HL-60/S4 (cell line): ENCODE data around the gene PTPN22.
"Not testable (repeated sequence)": the region's sequence is repeated elsewhere in the genome, so short reads cannot be mapped to it uniquely, and the experiment has no call there.

Source experiments
- in situ Hi-C: fragments of 300-500 bp; cut with MboI; formaldehyde crosslinking; loops from 2 replicates; pipeline ENCODE4 v1.14.3; 2022; ENCODE audit warnings: low sequenced_read_pairs

PTPN22 gene

DNA sequence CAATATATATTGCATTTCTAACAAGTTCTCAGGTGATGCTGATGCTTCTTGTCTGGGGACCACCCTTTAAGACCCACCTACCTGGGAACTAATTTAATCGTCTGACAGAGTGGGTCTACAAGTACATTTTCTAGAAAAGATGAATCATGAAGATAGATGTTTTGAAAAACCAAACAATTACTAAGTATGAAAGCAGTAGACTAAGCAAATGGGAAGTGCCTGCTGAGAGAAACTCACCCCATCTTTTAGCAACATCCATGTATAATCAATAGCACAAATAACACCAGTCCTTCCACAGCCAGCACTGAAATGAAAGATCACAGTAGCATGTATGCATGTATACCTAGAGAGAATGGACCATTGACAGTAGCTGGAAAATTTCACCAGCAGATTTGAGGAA, 17.3 kb downstream of the PTPN22 start:
- in situ Hi-C loops = no loop called here

DNA sequence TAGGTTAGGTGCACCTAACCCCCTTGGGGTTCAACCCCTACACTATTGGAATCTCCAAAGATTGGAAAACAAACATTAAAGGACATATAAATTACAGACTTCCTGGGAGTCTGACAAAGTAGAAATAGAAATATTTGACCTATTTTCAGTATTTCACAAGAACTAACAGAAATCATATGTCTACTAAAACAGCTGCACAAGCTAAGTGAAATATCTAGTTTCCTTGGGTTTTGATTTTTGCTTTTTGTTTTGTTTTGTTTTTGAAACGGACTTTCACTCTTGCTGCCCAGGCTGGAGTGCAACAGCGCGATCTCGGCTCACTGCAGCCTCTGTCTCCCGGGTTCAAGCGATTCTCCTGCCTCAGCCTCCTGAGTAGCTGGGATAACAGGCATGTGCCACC, 18.8 kb downstream of the PTPN22 start:
- in situ Hi-C loops = not testable (repeated sequence)

GRCh38 chr1:113850127-113850796, 21.2 kb downstream of the PTPN22 start:
- in situ Hi-C loops = no loop called here

DNA sequence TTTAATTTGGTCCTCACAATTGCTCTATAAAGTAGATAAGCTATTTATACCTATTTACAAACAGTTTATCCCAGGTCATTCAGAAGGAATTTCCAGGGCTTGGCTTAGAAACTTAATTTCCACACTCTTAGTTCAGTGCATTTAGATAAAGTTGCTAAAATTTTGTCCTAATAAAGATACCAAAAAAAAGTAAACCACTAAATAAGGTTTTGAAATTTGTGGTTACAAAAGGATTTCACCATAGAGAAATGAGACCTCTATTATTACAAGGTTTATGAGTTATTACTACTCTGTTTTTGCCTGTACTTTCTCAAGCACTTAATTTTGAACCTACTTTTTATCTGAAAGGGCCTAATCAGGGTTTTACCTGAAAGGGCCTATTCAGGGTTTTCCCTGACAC, 22.4 kb downstream of the PTPN22 start:
- in situ Hi-C loops = loop anchor here (25.0 kb wide), 1 partner anchor 438 kb away; no protein-coding TSS in a partner anchor

- in situ Hi-C loops = loop anchor here (25.0 kb wide), 1 partner anchor 441 kb away; no protein-coding TSS in a partner anchor
Observed at GRCh38 chr1:113846391-113847035, 25.0 kb downstream of the PTPN22 start.

- in situ Hi-C loops = loop anchor here (5.0 to 25.0 kb wide), 2 partner anchors 66 to 451 kb away; partner anchors contain the start of gene AP4B1
Observed at GRCh38 chr1:113836534-113836933, 35.0 kb downstream of the PTPN22 start.

DNA sequence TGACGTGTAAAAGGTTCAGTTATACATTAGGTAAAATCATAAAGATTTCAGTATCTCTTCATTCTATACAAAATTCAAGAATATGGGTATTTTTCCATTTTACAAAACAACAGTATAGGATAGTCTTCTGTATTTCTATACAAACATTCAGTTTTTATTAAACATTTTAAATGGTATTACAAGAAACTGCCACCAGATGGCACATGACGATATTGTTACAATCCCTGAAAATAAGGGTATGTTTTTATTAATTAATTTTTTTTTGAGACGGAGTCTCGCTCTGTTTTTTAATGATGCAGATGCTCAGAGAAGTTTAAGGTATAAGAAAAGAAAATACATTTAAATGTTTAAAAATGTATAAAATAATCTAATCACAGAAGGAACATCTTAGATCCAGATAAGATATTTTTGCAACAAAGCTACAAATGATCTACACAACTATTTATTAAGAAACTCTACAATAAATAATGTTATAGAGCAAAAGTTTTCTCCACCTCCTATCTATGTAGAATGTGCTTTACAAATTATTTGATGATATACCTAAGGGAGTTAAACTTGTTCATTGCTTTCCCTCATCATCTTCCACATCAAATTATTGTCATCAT, 35.7 kb downstream of the PTPN22 start:
- in situ Hi-C loops = loop anchor here (5.0 to 25.0 kb wide), 2 partner anchors 67 to 452 kb away; partner anchors contain the start of gene AP4B1

- in situ Hi-C loops = loop anchor here (5.0 to 25.0 kb wide), 2 partner anchors 68 to 453 kb away; partner anchors contain the start of gene AP4B1
Observed at GRCh38 chr1:113834716-113835115, 36.8 kb downstream of the PTPN22 start.

- in situ Hi-C loops = loop anchor here (25.0 kb wide), 1 partner anchor 457 kb away; no protein-coding TSS in a partner anchor
Observed at GRCh38 chr1:113830039-113830438, 41.5 kb downstream of the PTPN22 start.

DNA sequence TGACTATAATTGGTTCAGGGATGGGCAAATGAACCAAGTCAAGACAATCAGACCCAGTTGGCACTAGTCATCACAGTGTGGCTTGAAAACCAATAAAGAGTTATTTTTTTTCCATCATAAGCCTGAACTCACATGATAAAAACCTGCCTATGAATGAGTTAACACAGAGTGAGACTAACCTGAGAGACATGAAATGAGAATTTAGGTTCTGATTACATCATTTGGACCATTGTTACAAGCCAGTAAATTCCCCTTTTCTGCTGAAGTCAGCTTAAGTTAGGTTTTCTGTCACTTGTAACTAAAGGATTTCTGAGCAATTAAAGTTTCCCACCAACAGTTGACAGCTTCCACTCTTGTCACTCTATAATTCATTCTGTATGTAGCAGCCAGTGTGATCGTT, 49.6 kb downstream of the PTPN22 start:
- in situ Hi-C loops = no loop called here

GRCh38 chr1:113818578-113818977, 52.9 kb downstream of the PTPN22 start:
- in situ Hi-C loops = no loop called here

DNA sequence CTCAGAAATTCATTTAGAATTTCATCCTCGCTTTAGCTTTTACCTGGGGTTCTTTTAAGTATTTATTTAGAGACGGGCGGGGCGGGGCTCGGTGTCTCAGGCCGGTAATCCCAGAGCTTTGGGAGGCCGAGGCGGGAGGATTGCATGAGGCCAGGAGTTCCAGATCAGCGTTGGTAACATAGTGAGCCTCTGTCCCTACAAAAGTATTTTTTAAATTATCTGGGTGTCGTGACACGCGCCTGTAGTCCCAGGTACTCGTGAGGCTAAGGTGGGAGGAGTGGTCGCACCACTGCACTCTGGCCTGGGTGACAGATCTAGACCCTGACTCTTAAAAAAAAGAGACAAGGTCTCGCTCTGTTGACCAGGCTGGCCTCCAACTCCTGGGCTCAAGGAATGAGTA, 58.3 kb downstream of the PTPN22 start:
- in situ Hi-C loops = no loop called here

DNA sequence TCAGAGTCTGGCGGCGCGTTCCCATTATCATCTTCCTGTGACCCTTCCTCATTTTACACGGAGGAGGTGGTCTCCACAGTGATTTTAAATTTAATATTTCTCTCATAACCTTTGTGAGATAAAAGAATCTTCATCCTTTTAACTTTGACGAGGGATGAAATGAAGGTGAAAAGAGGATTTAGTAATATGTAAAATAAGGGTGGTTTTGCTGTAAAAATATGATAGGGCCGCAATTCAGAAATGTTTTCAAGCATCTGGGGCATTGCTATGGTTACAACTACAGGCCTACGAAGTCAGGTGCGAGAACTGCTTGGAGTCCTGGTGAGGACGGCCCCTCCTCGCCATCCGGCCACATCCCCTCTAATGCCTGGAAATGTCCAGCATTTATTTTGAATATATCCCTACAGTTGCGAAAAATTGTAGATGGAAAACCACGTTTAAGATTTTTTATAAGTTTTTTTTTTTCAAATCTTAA, 58.8 kb downstream of the PTPN22 start:
- in situ Hi-C loops = no loop called here

GRCh38 chr1:113811888-113812660, 59.4 kb downstream of the PTPN22 start, which contains the start of gene RSBN1:
Gene RSBN1 (minus strand): TSS chr1:113812476. CDS start chr1:113812412, 64 bp downstream.
- in situ Hi-C loops = no loop called here

- in situ Hi-C loops = no loop called here
Observed at GRCh38 chr1:113811156-113811887, 60.2 kb downstream of the PTPN22 start.

DNA sequence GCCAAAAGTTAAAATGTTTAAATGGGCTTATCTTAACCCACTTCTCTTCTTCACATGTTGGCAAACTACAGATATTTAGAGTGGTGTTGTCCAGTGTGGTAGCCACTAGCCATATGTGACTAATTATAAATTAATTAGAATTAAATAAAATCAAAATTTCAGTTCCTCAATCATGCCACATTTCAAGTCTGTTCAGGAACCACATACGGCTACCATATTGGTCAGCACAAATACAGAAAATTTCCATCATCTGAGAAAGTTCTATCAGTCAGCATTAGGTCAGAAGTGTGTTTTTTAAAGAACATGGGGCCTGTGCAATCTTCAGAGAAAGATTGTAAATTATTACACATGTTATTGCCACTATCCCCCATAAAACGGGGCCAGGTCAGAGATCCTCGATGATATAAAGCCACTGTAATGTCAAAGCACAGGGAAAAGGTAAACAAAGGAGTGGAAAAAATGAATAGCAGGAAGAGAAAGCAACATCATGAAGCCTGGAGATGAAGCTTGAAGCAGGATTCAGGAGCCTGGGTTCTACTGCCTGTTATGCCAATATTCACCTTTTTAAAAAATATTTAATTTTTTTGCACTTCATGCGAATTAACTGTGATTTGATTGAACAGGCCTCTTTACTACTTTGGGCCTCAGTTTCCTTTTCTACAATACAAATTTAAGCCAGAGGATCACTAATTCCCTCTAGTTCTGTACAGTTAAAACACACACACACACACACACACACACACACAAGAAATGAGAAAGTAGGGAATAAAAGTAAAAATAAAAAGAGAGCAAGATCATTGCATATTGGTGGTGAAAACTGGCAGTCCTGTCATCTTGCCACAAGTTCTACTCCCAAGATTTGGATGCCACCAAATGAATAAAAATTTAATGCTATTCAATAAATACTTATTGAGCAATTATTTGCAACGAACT, 61.6 kb downstream of the PTPN22 start:
- in situ Hi-C loops = no loop called here

DNA sequence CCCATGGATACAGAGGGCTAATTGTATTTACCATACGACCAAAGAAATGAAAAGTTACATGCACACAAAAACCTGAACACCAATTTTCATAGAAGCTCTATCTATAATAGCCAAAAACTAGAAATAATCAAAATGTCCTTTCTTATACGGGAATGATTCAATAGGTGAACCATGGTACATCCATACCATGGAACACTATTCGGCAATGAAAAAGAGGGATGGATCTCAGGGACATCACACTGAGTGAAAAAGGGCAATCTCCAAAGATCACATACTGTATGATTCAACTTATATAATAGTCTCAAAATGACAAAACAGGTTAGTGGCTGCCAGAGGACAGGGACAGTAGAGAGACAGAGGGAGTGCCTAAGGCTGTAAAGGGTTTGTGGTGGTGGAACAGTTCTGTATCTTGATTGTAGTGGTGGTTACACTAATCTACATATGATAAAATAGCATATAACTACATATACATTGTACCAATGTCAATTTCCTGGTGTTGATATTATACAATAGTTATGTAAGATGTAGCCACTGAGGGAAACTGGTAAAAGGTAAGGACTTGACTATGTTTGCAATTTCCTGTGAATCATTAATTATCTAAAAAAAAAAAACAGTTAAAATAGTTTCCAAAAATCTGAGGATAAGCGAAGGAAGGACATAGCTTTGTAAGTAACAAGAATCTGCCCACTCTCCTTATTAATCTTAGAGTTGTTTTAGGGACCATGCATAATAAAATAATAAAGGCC, 62.9 kb downstream of the PTPN22 start:
- in situ Hi-C loops = no loop called here

DNA sequence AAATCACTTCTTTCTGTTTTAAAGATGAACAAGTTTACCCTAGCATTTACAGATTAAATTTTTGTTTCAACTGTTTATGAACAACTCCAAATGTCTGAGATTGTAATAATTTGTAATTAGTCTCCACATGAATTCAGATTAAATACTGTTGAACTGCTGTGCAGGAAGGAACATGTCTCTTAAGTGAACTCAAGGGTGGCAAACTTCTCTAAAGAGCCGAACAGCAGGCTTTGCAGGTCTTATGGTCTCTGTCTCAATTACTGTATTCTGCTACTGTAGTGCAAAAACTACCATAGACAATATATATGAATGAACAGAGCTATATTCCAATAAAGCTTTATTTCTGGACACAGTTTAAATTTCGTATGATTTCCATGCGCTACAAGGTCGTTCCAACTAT, 65.9 kb downstream of the PTPN22 start:
- in situ Hi-C loops = no loop called here

DNA sequence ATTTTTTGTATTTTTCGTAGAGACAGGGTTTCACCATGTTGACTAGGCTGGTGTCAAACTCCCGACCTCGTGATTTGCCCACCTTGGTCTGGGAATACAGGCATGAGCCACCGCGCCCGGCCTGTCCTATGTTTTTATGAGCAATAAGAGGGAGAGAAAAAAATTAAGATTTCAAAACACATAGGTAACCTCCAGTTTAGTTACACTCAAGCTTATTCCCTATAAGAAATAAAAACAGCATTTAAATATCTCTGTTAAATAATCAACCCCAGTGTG, 66.3 kb downstream of the PTPN22 start:
- in situ Hi-C loops = no loop called here
